ENCODE results near the gene SSR2.
A peak's percentile ranks its signal among the peaks of the same experiment; 100 is the strongest.
"Not testable (repeated sequence)": the region's sequence is repeated elsewhere in the genome, so short reads cannot be mapped to it uniquely, and the experiment has no call there.

SSR2 gene

GRCh38 chr1:155996166-155996565 is 24.6 kb downstream of the SSR2 start:
- DNase-seq (ENCODE audit: low read depth in 1 of 2, low spot score in 1 of 2): no peak

DNA sequence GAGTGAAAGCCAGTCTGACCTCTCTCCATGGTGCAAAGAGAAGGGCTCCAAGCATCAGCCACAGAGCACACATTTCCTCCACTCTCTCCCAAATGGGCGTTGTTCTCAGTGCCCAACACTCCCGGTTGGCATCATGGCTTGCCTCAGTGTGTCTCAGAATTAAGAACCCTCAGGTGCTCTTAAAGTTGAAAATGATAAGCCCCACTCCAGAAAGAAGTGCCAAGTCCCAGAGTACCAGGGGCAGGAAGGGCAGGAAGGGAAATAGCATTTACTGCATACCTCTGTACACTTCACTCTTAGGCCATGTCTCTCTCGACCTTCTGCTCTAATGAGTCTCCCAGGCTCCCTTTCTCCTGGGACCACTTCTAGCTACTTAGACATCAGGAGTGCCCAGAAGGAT is 27.2 kb downstream of the SSR2 start:
- no peak for DNase-seq (ENCODE audit: low read depth in 1 of 2, low spot score in 1 of 2)

DNA sequence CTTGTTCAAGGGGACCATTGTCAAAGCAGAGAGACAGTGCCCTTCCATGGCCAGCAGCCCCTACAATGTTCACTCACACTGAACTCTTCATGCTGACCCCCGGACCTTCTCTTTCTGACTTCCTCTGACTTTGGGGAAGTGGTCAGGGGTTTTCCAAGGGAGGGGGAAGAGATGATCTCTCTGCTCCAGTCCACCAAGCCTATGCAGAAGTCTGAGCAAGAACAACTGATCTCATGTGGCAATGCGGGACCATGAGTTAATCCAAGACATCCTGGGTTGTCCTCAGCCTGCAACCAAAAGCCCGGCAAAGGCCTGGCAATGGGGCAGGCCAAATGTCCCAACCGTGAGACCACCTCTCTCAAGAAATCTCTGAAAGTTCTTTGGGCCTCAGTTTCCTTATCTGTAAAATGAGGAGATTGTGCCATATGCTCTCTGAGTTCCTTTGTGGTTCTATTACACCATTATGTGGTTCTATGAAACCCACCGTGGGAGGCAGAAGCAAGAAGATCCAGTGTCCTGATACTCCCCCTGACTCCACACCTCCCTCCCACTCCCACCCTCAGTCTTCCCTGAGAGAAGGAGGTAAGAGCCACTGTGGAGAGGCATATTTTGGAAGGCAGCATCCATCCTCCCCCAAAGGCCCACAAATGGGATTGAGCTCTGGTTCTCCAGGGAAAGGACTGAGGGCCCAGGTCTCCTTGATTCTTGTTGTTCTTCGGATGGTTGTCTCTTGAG is 30.6 kb downstream of the SSR2 start:
- no peak for DNase-seq (ENCODE audit: low read depth in 1 of 2, low spot score in 1 of 2)

- DNase-seq (ENCODE audit: low read depth in 1 of 2, low spot score in 1 of 2): peak; percentile 55 to 62
Measured at GRCh38 chr1:155989242-155990004, 31.3 kb downstream of the SSR2 start.

DNA sequence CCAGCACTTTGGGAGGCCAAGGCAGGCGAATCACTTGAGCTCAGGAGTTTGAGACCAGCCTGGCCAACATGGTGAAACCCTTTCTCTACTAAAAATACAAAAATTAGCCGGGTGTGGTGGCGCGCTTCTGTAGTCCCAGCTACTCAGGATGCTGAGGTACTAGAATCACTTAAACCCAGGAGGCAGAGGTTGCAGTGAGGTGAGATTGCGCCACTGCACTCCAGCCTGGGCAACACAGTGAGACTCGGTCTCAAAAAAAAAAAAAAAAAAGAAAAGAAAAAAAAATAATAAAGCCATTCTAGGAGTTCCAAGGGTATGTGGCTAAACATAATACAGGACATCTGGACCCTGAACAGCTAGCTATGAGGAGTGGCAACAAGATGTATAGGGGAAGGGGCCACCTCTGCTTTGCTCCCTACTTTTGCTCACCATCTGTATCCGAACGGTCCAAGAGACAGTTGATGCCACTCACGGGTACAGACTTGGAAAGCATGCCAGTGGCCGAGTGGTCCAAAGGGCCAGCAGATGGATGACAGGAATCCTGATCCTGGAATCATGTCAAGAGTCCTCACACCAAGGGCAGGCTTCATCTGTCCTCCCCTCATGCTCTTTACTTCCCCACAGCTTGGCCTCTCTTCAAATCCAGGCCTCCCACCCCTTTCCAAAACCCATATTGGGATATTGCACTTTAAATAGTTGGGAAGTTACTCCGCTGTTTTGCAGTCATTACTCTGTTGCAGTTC is 35.7 kb downstream of the SSR2 start:
- not testable (repeated sequence) for DNase-seq (ENCODE audit: low read depth in 1 of 2, low spot score in 1 of 2)

- no peak for DNase-seq (ENCODE audit: low read depth in 1 of 2, low spot score in 1 of 2)
Measured at GRCh38 chr1:155984341-155984740, 36.4 kb downstream of the SSR2 start.

GRCh38 chr1:155983191-155984024 is 37.3 kb downstream of the SSR2 start:
- DNase-seq (ENCODE audit: low read depth in 1 of 2, low spot score in 1 of 2): no peak

- no peak for DNase-seq (ENCODE audit: low read depth in 1 of 2, low spot score in 1 of 2)
Measured at GRCh38 chr1:155982106-155982505, 38.6 kb downstream of the SSR2 start.

- no peak for DNase-seq (ENCODE audit: low read depth in 1 of 2, low spot score in 1 of 2)
Measured at GRCh38 chr1:155981266-155982088, 39.3 kb downstream of the SSR2 start.

GRCh38 chr1:155979597-155980343 is 41.0 kb downstream of the SSR2 start:
- DNase-seq (ENCODE audit: low read depth in 1 of 2, low spot score in 1 of 2): no peak

DNA sequence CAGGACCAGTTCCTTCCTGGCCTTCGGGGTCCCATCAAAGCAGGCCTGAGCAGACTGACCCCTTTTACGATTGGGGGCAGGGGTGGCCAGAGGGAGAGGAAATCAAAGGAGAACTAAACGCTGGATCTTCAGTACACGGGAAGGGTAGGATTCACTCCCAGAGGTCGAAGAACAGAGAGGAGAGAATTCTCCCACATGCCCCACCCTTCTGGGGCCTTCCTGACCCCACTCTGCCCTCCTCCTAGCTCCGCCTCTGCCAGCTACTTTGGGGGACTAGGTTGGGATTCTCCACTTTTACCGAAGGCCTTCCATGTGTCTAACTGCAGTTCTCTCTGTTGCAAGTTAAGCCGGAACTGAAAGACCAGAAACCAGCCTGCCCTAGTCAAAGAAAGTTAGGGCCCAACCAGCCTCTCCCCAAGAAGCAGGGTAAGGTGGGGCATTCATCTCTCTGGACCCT is 41.8 kb downstream of the SSR2 start:
- no peak for DNase-seq (ENCODE audit: low read depth in 1 of 2, low spot score in 1 of 2)

DNA sequence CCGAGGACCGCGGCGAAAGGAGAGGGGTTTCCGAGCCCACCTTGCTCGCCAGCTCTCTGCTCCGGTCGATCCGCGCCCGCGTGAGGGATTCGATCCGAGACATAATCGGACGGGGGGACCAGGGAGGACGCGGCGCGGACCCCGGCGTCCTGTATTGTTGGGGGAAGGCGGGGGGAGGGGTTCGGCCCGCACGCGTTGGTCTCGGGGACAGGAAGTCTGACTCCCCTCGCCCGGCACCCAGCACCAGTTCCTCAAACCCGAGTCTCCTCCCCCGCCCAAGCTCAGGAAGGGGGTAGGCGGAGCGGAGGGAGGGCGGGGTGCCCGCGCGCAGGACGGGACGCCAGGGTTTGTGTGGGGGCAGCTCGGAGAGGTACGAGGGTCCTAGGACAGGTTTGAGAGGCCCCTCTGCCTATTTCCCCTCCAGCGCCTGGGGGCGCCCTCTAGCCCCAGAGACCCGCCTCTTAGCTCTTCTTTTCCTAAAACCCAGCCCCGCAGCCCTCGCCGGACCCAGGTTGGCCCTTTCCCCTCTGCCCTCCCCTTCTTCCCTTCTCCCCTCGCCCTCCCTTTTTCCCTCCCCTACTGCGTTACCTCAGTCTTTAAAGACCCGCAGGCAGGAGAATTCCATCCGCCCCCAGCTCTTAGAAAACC is 42.3 kb downstream of the SSR2 start, which contains the start of gene ARHGEF2:
Gene ARHGEF2, minus strand, starts transcription at position 223 of the 648 bp plus-strand sequence. Its CDS starts 120 bp downstream, at position 103.
- peak; percentile 44 to 66 for DNase-seq (ENCODE audit: low read depth in 1 of 2, low spot score in 1 of 2)

- DNase-seq (ENCODE audit: low read depth in 1 of 2, low spot score in 1 of 2): peak in 1 of 2 donors; percentile 51
Measured at GRCh38 chr1:155977690-155978324, 42.9 kb downstream of the SSR2 start.

GRCh38 chr1:155976913-155977689 is 43.6 kb downstream of the SSR2 start:
- no peak for DNase-seq (ENCODE audit: low read depth in 1 of 2, low spot score in 1 of 2)

DNA sequence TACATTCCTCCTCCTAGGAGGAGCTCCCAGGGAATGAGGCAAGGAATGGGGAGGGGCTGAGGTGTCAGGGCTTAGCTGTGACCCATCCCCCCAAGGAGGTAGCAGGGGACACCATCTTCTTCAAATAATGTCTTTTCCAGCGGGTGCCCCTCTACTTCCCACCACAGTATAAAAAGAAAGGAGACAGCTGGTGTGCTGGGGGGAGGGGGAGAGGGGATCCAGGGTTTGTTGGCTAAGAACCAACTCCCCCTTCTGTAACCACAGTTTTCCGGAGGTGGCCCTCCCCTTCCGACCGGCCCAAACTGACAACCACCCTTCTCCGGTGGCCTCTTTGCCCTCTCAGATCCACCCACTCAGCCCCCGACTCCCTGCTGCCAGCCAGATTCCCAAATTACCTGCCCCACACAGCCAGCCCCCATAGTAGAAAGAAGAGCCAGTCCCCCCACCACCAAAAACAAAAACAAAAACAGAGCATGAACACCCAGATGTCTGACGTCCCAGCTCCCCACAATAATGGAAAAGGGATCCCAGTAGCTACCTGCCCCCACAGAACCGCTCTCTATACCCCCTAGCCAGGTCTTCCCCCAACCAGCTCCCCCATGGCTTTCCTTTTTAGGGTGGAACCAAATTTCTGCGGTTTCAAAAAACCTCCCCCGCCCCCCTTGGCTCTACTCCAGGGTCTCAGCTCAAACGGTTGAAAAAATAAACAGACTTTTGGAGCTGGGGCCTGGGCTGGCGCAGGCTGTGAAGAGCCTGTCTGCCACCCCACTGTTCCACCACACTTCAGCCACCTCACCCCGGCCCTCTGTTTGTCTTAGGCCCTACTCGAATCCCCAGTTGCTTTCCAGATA is 44.5 kb downstream of the SSR2 start:
- DNase-seq (ENCODE audit: low read depth in 1 of 2, low spot score in 1 of 2): peak; percentile 39 to 49

DNA sequence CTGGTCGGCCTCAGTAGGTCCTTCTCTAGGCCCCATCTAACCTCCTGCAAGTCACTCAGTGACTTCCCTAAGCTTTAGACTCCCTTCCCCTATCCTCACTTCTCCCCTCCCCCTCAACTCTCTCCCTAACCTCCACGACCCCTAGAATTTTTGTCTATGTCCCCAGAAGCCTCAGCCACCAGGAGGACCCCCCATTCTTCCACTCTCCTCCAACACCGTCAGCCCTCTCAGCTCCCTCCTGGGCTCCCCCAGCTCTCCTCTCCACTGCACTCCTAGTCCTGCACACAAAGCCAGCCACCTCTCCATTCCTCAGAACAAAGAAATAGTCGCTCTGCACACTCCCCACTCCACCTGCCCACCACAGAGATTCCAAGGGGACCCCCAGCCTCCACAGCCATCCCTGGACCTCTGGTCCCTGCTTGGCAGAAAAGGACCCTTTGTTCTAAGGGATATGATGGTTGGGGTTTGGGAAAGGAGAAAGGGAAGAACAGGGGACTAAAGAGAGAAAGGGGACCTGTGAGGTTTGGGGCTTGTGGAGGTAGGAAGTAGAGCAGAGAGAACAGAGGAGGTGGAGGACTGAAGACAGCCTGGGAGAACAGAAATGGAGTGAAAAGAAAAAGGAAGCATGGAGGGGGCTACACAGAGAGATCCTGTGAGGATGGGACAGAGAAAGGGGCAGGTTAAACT is 45.2 kb downstream of the SSR2 start:
- no peak for DNase-seq (ENCODE audit: low read depth in 1 of 2, low spot score in 1 of 2)
